Common myeloid progenitor, CD34-positive (primary cell): ENCODE data around the gene STRAP.

Source experiments
- CTCF ChIA-PET: fragments of 350-600 bp; sonication (Branson Sonifier 250); formaldehyde crosslinking; loops from one replicate; lab custom pipeline; 2021; ENCODE audit warnings: antibody characterized with exemption; lab: Charles Lee
- POLR2A ChIA-PET: fragments of 350-600 bp; sonication (Branson Sonifier 250); formaldehyde crosslinking; loops from one replicate; lab custom pipeline; 2021; ENCODE audit warnings: antibody characterized with exemption; lab: Charles Lee
- DNase-seq, 3 donors: peaks; one replicate each; pipeline versions ENCODE4 v3.0.0 to v3.0.0-alpha.2; 2013
- H3K27ac ChIP-seq, 2 experiments: 1 replicate in 1 of 2; 2 replicates in 1 of 2; pipeline ENCODE4 v1.7.0; 2013; ENCODE audit warnings: inconsistent platforms in 2 of 2, low read length in 2 of 2, mild to moderate bottlenecking in 2 of 2, low read depth in 1 of 2, moderate library complexity in 1 of 2; ENCODE audit not compliant: severe bottlenecking in 2 of 2, insufficient read depth in 1 of 2, poor library complexity in 1 of 2
- H3K27me3 ChIP-seq, 5 experiments: replicated peaks in 2 of 5; 1 replicate in 3 of 5; 2 replicates in 2 of 5; pipeline versions ENCODE4 v1.6.1 to v1.7.0; 2013; ENCODE audit warnings: low read length in 4 of 5, mild to moderate bottlenecking in 2 of 5, moderate library complexity in 2 of 5, inconsistent platforms in 1 of 5; ENCODE audit not compliant: insufficient read depth in 5 of 5, control insufficient read depth in 4 of 5
- H3K36me3 ChIP-seq, 4 experiments: 1 replicate in 2 of 4; 2 replicates in 2 of 4; pipeline versions ENCODE4 v1.6.1 to v1.7.0; 2013; ENCODE audit warnings: low read length in 3 of 4, control low read depth in 1 of 4, mild to moderate bottlenecking in 1 of 4; ENCODE audit not compliant: control insufficient read depth in 4 of 4, insufficient read depth in 4 of 4
- H3K4me1 ChIP-seq, 4 experiments: 1 replicate in 3 of 4; 2 replicates in 1 of 4; pipeline versions ENCODE4 v1.6.1 to v1.7.1; 2013; ENCODE audit warnings: low read length in 3 of 4, mild to moderate bottlenecking in 3 of 4, control low read depth in 1 of 4, inconsistent platforms in 1 of 4, moderate library complexity in 1 of 4; ENCODE audit not compliant: control insufficient read depth in 4 of 4, insufficient read depth in 4 of 4; ENCODE audit errors: control extremely low read depth in 1 of 4
- H3K4me3 ChIP-seq, 7 experiments: 1 replicate in 4 of 7; 2 replicates in 3 of 7; pipeline versions ENCODE4 v1.5.1 to v1.7.0; 2013; ENCODE audit warnings: mild to moderate bottlenecking in 7 of 7, low read length in 6 of 7, moderate library complexity in 6 of 7, inconsistent platforms in 2 of 7, low read depth in 2 of 7, control low read depth in 1 of 7; ENCODE audit not compliant: insufficient read depth in 4 of 7, control insufficient read depth in 1 of 7; ENCODE audit errors: extremely low read depth in 1 of 7
- H3K9me3 ChIP-seq, 5 experiments: 1 replicate in 4 of 5; 2 replicates in 1 of 5; pipeline versions ENCODE4 v1.6.1 to v1.7.1; 2013; ENCODE audit warnings: low read length in 4 of 5, mild to moderate bottlenecking in 2 of 5, inconsistent platforms in 1 of 5, low read depth in 1 of 5, moderate library complexity in 1 of 5; ENCODE audit not compliant: control insufficient read depth in 4 of 5, insufficient read depth in 2 of 5; ENCODE audit errors: control extremely low read depth in 1 of 5
- WGBS: methylation state at CpG from one replicate; pipeline ENCODE4 v1.1.5; 2013; ENCODE audit not compliant: insufficient coverage; 5-methylcytosine and 5-hydroxymethylcytosine counted together

Gene STRAP

GRCh38 chr12:15855646-15856045, 26.5 kb upstream of the STRAP start:
- Histone ChIP-seq H3K4me3 (no peak overlapping the region), H3K36me3 (no peaks in the 10 kb centered on the region), H3K4me1 (peaks cover 0 to 2% (median 1%) of the 10 kb centered on the region in 4 experiments), H3K27ac (no peak overlapping the region), H3K9me3 (no peaks in the 10 kb centered on the region), H3K27me3 (no peaks in the 10 kb centered on the region)
- ChIA-PET CTCF (interaction anchor here (1.0 to 7.6 kb wide), 10 partner anchors 11 to 583 kb away, joined by 3 to 109 read pairs (median 4); no protein-coding TSS in a partner anchor), POLR2A (no interaction called here)
- no CpG with 5 or more reads among the region's 1 CpG for WGBS
- DNase-seq, result no peak

- Histone ChIP-seq H3K9me3 (no peaks in the 10 kb centered on the region), H3K36me3 (no peaks in the 10 kb centered on the region), H3K4me1 (peaks cover 0 to 2% (median 1%) of the 10 kb centered on the region in 4 experiments), H3K27me3 (no peaks in the 10 kb centered on the region), H3K27ac (no peak overlapping the region), H3K4me3 (no peak overlapping the region)
- peak; percentile 70 to 84 (median 80) for DNase-seq
- ChIA-PET POLR2A (no interaction called here), CTCF (interaction anchor here (1.0 to 7.6 kb wide), 14 partner anchors 11 to 584 kb away, joined by 3 to 109 read pairs (median 3); no protein-coding TSS in a partner anchor)
- 100% methylated on average over 1 of the region's 8 CpGs for WGBS
Observed at GRCh38 chr12:15856097-15856982, 25.8 kb upstream of the STRAP start.

GRCh38 chr12:15858353-15858752, 23.8 kb upstream of the STRAP start:
- POLR2A ChIA-PET, result interaction anchor here (0.6 to 0.7 kb wide), 2 partner anchors 30 to 668 kb away, joined by 3 to 11 read pairs; no protein-coding TSS in a partner anchor
- Histone ChIP-seq H3K4me1 (peaks cover 0 to 9% (median 1%) of the 10 kb centered on the region in 4 experiments), H3K27ac (no peak overlapping the region), H3K27me3 (no peaks in the 10 kb centered on the region), H3K36me3 (no peaks in the 10 kb centered on the region), H3K9me3 (no peaks in the 10 kb centered on the region), H3K4me3 (no peak overlapping the region)
- peak; percentile 31 to 74 (median 63) for DNase-seq
- CTCF ChIA-PET, result interaction anchor here (0.7 to 7.6 kb wide), 19 partner anchors 9 to 582 kb away, joined by 3 to 109 read pairs (median 5); partner anchors contain the start of genes DERA and EPS8
- 80% methylated on average over 1 of the region's 2 CpGs for WGBS

GRCh38 chr12:15859116-15859515, 23.1 kb upstream of the STRAP start:
- Histone ChIP-seq H3K36me3 (no peaks in the 10 kb centered on the region), H3K4me3 (no peak overlapping the region), H3K27ac (no peak overlapping the region), H3K9me3 (no peaks in the 10 kb centered on the region), H3K27me3 (no peaks in the 10 kb centered on the region), H3K4me1 (peaks cover 0 to 14% (median 4%) of the 10 kb centered on the region in 4 experiments)
- CTCF ChIA-PET, result interaction anchor here (1.1 to 7.6 kb wide), 13 partner anchors 10 to 583 kb away, joined by 3 to 109 read pairs (median 5); partner anchors contain the start of gene EPS8
- POLR2A ChIA-PET, result no interaction called here
- DNase-seq, result no peak
- 93% methylated on average over 3 of the region's 4 CpGs for WGBS

- H3K4me3 ChIP-seq, result no peak overlapping the region
- DNase-seq, result no peak
- POLR2A ChIA-PET, result no interaction called here
- peaks cover 0 to 14% (median 4%) of the 10 kb centered on the region in 4 experiments for H3K4me1 ChIP-seq
- CTCF ChIA-PET, result interaction anchor here (0.7 kb wide), 1 partner anchor 277 kb away, joined by 4 read pairs; no protein-coding TSS in a partner anchor
- no peaks in the 10 kb centered on the region for H3K9me3 ChIP-seq
- H3K36me3 ChIP-seq, result no peaks in the 10 kb centered on the region
- H3K27me3 ChIP-seq, result no peaks in the 10 kb centered on the region
- no peak overlapping the region for H3K27ac ChIP-seq
- 0% methylated on average over 1 of the region's 1 CpG for WGBS
Observed at GRCh38 chr12:15861404-15861803, 20.8 kb upstream of the STRAP start.

- DNase-seq, result no peak
- ChIA-PET POLR2A (interaction anchor here (1.0 kb wide), 1 partner anchor 36 kb away, joined by 3 read pairs; no protein-coding TSS in a partner anchor), CTCF (interaction anchor here (1.0 to 1.9 kb wide), 5 partner anchors 20 to 272 kb away, joined by 3 to 11 read pairs (median 5); partner anchors contain the start of gene STRAP)
- Histone ChIP-seq H3K4me3 (no peak overlapping the region), H3K36me3 (no peaks in the 10 kb centered on the region), H3K9me3 (no peaks in the 10 kb centered on the region), H3K27ac (no peak overlapping the region), H3K27me3 (no peaks in the 10 kb centered on the region), H3K4me1 (peaks cover 0 to 14% (median 4%) of the 10 kb centered on the region in 4 experiments)
- 88% methylated on average over 1 of the region's 1 CpG for WGBS
Observed at GRCh38 chr12:15862840-15863239, 19.3 kb upstream of the STRAP start.
